Esophagus muscularis mucosa (tissue), 4 donors: ENCODE results near the gene RBMS3.

Experiments used
- EP300 ChIP-seq: sonication (generic); formaldehyde crosslinking; IDR thresholded peaks from one replicate; pipeline ENCODE4 v1.6.1; 2017; ENCODE audit warnings: antibody characterized with exemption
- POLR2A ChIP-seq: fragments of 450-650 bp; IDR thresholded peaks from one replicate; pipeline ENCODE4 v1.6.1; 2017; ENCODE audit warnings: antibody characterized with exemption, moderate library complexity, mild to moderate bottlenecking, low read depth
- POLR2AphosphoS5 ChIP-seq, 2 donors: sonication (generic); formaldehyde crosslinking; IDR thresholded peaks; one replicate each; pipeline ENCODE4 v1.6.1; 2017; ENCODE audit warnings: antibody characterized with exemption in 2 of 2
- TF ChIP-seq, protein P1 (sequence below), 3 experiments: fragments of 200-600 bp in 2 of 3; fragments of 450-650 bp in 1 of 3; sonication (generic) in 2 of 3; IDR thresholded peaks; one replicate each; pipeline ENCODE4 v1.5.1; 2017 to 2019; ENCODE audit warnings: antibody characterized with exemption in 3 of 3, mild to moderate bottlenecking in 2 of 3, moderate library complexity in 1 of 3

DNA sequence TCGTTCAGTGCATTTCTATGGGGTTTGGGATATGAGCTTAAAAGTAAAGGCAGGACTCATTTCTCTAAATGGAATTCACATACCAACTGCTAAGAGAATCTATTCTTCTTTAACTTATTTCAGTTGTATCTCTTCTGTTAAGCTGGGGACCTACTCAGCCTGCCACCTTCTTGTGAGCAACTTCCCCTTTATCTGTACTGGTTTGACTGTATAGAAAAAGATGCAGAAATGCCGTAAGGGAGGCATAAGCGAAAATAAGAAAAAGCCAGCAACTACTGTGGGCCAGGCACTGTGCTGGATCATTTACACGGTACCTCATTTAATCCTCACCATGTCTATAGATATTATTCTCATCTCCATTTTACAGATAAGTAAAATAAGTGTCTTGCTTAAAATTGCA is 38.4 kb downstream of the RBMS3 start:
- TF ChIP-seq, protein P1, sequence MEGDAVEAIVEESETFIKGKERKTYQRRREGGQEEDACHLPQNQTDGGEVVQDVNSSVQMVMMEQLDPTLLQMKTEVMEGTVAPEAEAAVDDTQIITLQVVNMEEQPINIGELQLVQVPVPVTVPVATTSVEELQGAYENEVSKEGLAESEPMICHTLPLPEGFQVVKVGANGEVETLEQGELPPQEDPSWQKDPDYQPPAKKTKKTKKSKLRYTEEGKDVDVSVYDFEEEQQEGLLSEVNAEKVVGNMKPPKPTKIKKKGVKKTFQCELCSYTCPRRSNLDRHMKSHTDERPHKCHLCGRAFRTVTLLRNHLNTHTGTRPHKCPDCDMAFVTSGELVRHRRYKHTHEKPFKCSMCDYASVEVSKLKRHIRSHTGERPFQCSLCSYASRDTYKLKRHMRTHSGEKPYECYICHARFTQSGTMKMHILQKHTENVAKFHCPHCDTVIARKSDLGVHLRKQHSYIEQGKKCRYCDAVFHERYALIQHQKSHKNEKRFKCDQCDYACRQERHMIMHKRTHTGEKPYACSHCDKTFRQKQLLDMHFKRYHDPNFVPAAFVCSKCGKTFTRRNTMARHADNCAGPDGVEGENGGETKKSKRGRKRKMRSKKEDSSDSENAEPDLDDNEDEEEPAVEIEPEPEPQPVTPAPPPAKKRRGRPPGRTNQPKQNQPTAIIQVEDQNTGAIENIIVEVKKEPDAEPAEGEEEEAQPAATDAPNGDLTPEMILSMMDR (IDR thresholded peaks at IDR 0.05): no peak
- TF ChIP-seq EP300: no peak
- no peak for TF ChIP-seq POLR2A
- no peak for TF ChIP-seq POLR2AphosphoS5 (IDR thresholded peaks at IDR 0.05)
